Kasumi-1 (cell line): ENCODE measurements around the gene EVA1C.
A peak's percentile ranks its signal among the peaks of the same experiment; 100 is the strongest.
"Not testable (repeated sequence)": the region's sequence is repeated elsewhere in the genome, so short reads cannot be mapped to it uniquely, and the experiment has no call there.

Source experiments
- DNase-seq, 2 experiments: peaks; one replicate each; lab custom pipeline; 2025; lab: John Stamatoyannopoulos, UW

The EVA1C gene

GRCh38 chr21:32390537-32391224 is 21.8 kb upstream of the EVA1C start:
- DNase-seq = not testable (repeated sequence)

GRCh38 chr21:32391755-32392154 is 20.8 kb upstream of the EVA1C start:
- no peak for DNase-seq

GRCh38 chr21:32392299-32392879 is 20.1 kb upstream of the EVA1C start:
- DNase-seq = no peak

GRCh38 chr21:32392880-32393676 is 19.4 kb upstream of the EVA1C start, which contains the start of gene URB1:
URB1 (minus strand) TSS chr21:32393012; CDS start chr21:32392910, 102 bp downstream.
- DNase-seq = peak; percentile 74 to 77

- DNase-seq = peak; percentile 65 to 72
Measured at GRCh38 chr21:32393677-32394001, 18.9 kb upstream of the EVA1C start.

- DNase-seq = peak; percentile 71 to 77
Measured at GRCh38 chr21:32403201-32403777, 9.2 kb upstream of the EVA1C start.

- DNase-seq = no peak
Measured at GRCh38 chr21:32406405-32406804, 6.1 kb upstream of the EVA1C start.

- DNase-seq = no peak
Measured at GRCh38 chr21:32410291-32410690, 2.2 kb upstream of the EVA1C start.

GRCh38 chr21:32410916-32411315 is 1.6 kb upstream of the EVA1C start:
- no peak for DNase-seq

- no peak for DNase-seq
Measured at GRCh38 chr21:32411350-32412161, 950 bp upstream of the EVA1C start.

- DNase-seq = no peak
Measured at GRCh38 chr21:32413015-32413504, 554 bp downstream of the EVA1C start.

- DNase-seq = no peak
Measured at GRCh38 chr21:32413697-32414578, 1.4 kb downstream of the EVA1C start.

GRCh38 chr21:32414579-32415358 is 2.3 kb downstream of the EVA1C start:
- no peak for DNase-seq

- no peak for DNase-seq
Measured at GRCh38 chr21:32415451-32416398, 3.2 kb downstream of the EVA1C start.

- no peak for DNase-seq
Measured at GRCh38 chr21:32418146-32418545, 5.6 kb downstream of the EVA1C start.

GRCh38 chr21:32422064-32422463 is 9.6 kb downstream of the EVA1C start:
- DNase-seq = no peak

- no peak for DNase-seq
Measured at GRCh38 chr21:32423320-32424190, 11.0 kb downstream of the EVA1C start.

- no peak for DNase-seq
Measured at GRCh38 chr21:32424191-32424535, 11.7 kb downstream of the EVA1C start.
